KOPT-K1 (cell line): ENCODE results near the gene SRPRA.
"Not testable (repeated sequence)": the region's sequence is repeated elsewhere in the genome, so short reads cannot be mapped to it uniquely, and the experiment has no call there.

ENCODE experiments used
- H3K27ac ChIP-seq: fragments of 200-600 bp; sonication (generic); 2 replicates; pipeline ENCODE4 v1.5.1; 2016; ENCODE audit warnings: antibody characterized with exemption, mild to moderate bottlenecking, low read depth, low read length; ENCODE audit not compliant: poor library complexity, severe bottlenecking
- H3K36me3 ChIP-seq: fragments of 200-600 bp; sonication (generic); 2 replicates; pipeline ENCODE4 v1.5.1; 2017; ENCODE audit warnings: antibody characterized with exemption, mild to moderate bottlenecking, low read length, moderate library complexity; ENCODE audit not compliant: insufficient read depth
- H3K9me3 ChIP-seq: fragments of 200-600 bp; sonication (generic); 2 replicates; pipeline ENCODE4 v1.5.1; 2017; ENCODE audit warnings: antibody characterized with exemption, low read length, mild to moderate bottlenecking; ENCODE audit not compliant: insufficient read depth, poor library complexity, severe bottlenecking

Gene SRPRA

GRCh38 chr11:126268708-126269579 is at the start of gene SRPRA, which contains the start of gene FOXRED1:
TSS of gene SRPRA (minus strand) at chr11:126268895. CDS start at chr11:126268804, 91 bp downstream.
TSS of gene FOXRED1 (plus strand) at chr11:126269154. CDS start at chr11:126269207, 53 bp downstream.
- Histone ChIP-seq H3K27ac (peak within 1 kb of the TSS; percentile 82), H3K36me3 (peaks cover 67% of the 10 kb centered on the region), H3K9me3 (no peaks in the 10 kb centered on the region)

GRCh38 chr11:126317756-126318573 is 49.3 kb upstream of the SRPRA start:
- Histone ChIP-seq H3K9me3 (peaks cover 5% of the 10 kb centered on the region), H3K36me3 (peaks cover 6% of the 10 kb centered on the region; the same call in 1 of the 2 replicates), H3K27ac (peak overlapping the region; percentile 95)

- H3K36me3 ChIP-seq = peaks cover 12% of the 10 kb centered on the region; the same call in 1 of the 2 replicates
- H3K9me3 ChIP-seq = peaks cover 5% of the 10 kb centered on the region
- peak overlapping the region; percentile 95 for H3K27ac ChIP-seq
Observed at GRCh38 chr11:126317432-126317755, 48.7 kb upstream of the SRPRA start.

- Histone ChIP-seq H3K9me3 (peaks cover 5% of the 10 kb centered on the region), H3K27ac (no peak overlapping the region), H3K36me3 (peaks cover 27% of the 10 kb centered on the region; the same call in 1 of the 2 replicates)
Observed at GRCh38 chr11:126313826-126314225, 45.1 kb upstream of the SRPRA start.

GRCh38 chr11:126312961-126313360 is 44.3 kb upstream of the SRPRA start:
- Histone ChIP-seq H3K9me3 (peaks cover 5% of the 10 kb centered on the region), H3K36me3 (peaks cover 27% of the 10 kb centered on the region; the same call in 1 of the 2 replicates), H3K27ac (no peak overlapping the region)

- peaks cover 5% of the 10 kb centered on the region for H3K9me3 ChIP-seq
- peaks cover 34% of the 10 kb centered on the region; the same call in 1 of the 2 replicates for H3K36me3 ChIP-seq
- H3K27ac ChIP-seq = no peak overlapping the region
Observed at GRCh38 chr11:126311401-126312291, 43.0 kb upstream of the SRPRA start.

- peaks cover 2% of the 10 kb centered on the region for H3K9me3 ChIP-seq
- H3K27ac ChIP-seq = no peak overlapping the region
- H3K36me3 ChIP-seq = peaks cover 37% of the 10 kb centered on the region; the same call in 1 of the 2 replicates
Observed at GRCh38 chr11:126310992-126311310, 42.3 kb upstream of the SRPRA start.

GRCh38 chr11:126310200-126310991 is 41.7 kb upstream of the SRPRA start:
- Histone ChIP-seq H3K27ac (no peak overlapping the region), H3K36me3 (peaks cover 37% of the 10 kb centered on the region; the same call in 1 of the 2 replicates)

GRCh38 chr11:126308771-126309170 is 40.1 kb upstream of the SRPRA start:
- not testable (repeated sequence) for H3K9me3 ChIP-seq, H3K27ac ChIP-seq
- H3K36me3 ChIP-seq = peaks cover 32% of the 10 kb centered on the region; the same call in 1 of the 2 replicates

More at GRCh38 chr11:126310200-126310991, 41.7 kb upstream of the SRPRA start:
- no peaks in the 10 kb centered on the region for H3K9me3 ChIP-seq

- no peaks in the 10 kb centered on the region for H3K9me3 ChIP-seq
- H3K36me3 ChIP-seq = peaks cover 32% of the 10 kb centered on the region; the same call in 1 of the 2 replicates
- H3K27ac ChIP-seq = no peak overlapping the region
Observed at GRCh38 chr11:126308271-126308671, 39.6 kb upstream of the SRPRA start.

- Histone ChIP-seq H3K9me3 (no peaks in the 10 kb centered on the region), H3K27ac (no peak overlapping the region), H3K36me3 (peaks cover 28% of the 10 kb centered on the region; the same call in 1 of the 2 replicates)
Observed at GRCh38 chr11:126307706-126308105, 39.0 kb upstream of the SRPRA start.

GRCh38 chr11:126305699-126306098 is 37.0 kb upstream of the SRPRA start:
- Histone ChIP-seq H3K27ac (no peak overlapping the region), H3K36me3 (peaks cover 17% of the 10 kb centered on the region; the same call in 1 of the 2 replicates), H3K9me3 (no peaks in the 10 kb centered on the region)

GRCh38 chr11:126304457-126305075 is 35.9 kb upstream of the SRPRA start:
- H3K27ac ChIP-seq = peak overlapping the region; percentile 89
- H3K9me3 ChIP-seq = no peaks in the 10 kb centered on the region
- H3K36me3 ChIP-seq = peaks cover 15% of the 10 kb centered on the region; the same call in 1 of the 2 replicates
